ENCODE measurements around the gene NINL.

NINL gene

GRCh38 chr20:25623225-25623735 is 37.9 kb upstream of the NINL start:
- TF ChIP-seq, protein P1, sequence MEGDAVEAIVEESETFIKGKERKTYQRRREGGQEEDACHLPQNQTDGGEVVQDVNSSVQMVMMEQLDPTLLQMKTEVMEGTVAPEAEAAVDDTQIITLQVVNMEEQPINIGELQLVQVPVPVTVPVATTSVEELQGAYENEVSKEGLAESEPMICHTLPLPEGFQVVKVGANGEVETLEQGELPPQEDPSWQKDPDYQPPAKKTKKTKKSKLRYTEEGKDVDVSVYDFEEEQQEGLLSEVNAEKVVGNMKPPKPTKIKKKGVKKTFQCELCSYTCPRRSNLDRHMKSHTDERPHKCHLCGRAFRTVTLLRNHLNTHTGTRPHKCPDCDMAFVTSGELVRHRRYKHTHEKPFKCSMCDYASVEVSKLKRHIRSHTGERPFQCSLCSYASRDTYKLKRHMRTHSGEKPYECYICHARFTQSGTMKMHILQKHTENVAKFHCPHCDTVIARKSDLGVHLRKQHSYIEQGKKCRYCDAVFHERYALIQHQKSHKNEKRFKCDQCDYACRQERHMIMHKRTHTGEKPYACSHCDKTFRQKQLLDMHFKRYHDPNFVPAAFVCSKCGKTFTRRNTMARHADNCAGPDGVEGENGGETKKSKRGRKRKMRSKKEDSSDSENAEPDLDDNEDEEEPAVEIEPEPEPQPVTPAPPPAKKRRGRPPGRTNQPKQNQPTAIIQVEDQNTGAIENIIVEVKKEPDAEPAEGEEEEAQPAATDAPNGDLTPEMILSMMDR (IDR thresholded peaks at IDR 0.05): no peak

DNA sequence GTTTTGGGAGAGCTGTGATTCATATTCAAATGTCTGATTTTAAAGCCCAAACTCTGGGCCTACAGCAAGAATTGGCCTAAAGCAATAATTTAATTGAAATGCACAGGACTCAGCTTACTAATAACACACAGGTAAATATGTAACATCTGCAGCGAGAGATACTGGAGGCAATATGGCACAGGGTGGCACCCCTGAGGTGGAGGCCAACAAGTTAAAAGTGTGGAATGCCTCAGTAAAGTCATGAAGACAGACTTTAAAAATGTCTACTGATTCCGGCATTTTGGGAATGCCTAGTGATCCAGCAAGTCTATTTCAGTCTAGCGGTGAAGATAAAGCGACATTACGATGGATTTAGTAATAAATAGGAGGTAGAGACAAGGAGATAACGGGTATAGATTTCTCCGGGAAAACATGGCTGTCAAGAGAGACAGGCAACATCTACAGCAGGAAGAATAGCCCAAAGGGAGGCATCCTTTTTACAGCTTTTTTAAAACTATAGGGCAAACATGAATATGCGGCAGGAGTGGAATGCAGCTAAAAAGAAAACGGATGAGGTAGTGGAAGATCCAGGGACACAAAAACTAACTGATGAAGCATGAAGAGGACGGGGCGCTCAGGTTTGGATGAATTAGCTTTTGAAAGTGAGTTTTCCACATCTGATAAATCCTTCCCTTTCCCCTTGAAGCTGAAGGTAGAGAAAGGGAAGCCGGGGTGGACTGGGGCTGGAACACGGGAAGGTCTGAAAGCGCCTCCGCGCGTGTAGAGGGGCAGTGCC is 37.3 kb upstream of the NINL start:
- TF ChIP-seq, protein P1 (IDR thresholded peaks at IDR 0.05): no peak

GRCh38 chr20:25622049-25622448 is 36.7 kb upstream of the NINL start:
- TF ChIP-seq, protein P1 (IDR thresholded peaks at IDR 0.05): no peak

- TF ChIP-seq, protein P1 (IDR thresholded peaks at IDR 0.05): no peak
Observed at GRCh38 chr20:25619514-25619913, 34.2 kb upstream of the NINL start.

GRCh38 chr20:25608774-25609173 is 23.4 kb upstream of the NINL start:
- TF ChIP-seq, protein P1 (IDR thresholded peaks at IDR 0.05): no peak

GRCh38 chr20:25606094-25606695 is 20.9 kb upstream of the NINL start:
- TF ChIP-seq, protein P1 (IDR thresholded peaks at IDR 0.05): no peak

DNA sequence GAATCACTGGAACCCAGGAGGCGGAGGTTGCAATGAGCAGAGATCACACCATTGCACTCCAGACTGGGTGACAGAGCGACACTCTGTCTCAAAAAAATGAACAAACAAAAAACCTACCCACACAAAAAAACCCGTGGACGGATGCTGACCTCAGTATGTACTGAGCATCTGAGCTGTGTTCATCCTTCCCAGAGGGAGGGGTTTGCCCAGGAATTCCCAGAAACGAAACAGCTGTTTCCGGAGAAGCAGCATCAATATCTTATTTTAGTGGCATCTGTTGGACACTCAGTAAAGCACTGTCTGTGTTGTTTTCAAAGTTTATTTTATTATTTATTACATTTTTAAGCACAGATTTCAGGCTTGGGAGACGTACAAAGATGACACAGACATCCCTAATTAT is 19.8 kb upstream of the NINL start:
- TF ChIP-seq, protein P1 (IDR thresholded peaks at IDR 0.05): no peak
